ENCODE results near the gene DNAH17.

The DNAH17 gene

DNA sequence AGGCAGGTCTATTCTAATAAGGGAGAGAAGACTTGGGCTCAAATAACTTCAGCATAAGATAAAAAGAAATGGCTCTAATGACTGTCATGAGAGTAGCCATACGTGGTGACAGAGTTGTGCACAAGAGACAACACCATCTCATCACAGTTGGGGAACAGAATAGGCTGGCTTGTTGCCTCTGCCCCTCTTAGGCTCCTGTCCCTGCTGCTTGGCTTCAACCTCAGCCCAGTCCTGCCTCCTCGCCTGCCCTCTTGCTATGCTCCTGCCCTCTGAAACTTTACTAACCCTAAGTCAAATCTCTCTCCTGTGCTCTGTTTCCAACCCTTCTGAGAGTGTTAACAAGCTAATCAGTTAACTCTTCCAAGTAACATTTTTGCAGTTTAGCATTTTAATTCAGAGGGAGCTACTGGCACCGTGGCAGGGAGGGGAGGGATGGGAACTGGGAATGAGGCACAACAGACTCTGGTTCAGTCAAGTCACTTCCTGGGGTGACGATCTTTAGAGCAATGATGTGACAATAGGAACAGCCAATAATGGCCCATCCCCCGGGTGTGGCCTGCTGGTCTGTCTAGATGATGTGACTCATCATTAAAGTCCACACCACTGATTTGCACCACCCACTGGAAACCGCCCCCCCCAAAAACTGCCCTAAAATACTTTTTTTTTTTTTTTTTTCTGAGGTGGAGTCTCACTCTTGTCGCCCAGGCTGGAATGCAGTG is 35.5 kb downstream of the DNAH17 start:
- peak; percentile 61 for DNase-seq

- DNase-seq, result no peak
These were observed 37.4 kb downstream of the DNAH17 start for GRCh38 chr17:78539781-78540180.

GRCh38 chr17:78538033-78538776 is 39.0 kb downstream of the DNAH17 start:
- no peak for DNase-seq

GRCh38 chr17:78537217-78537860 is 39.9 kb downstream of the DNAH17 start:
- no peak for DNase-seq

DNA sequence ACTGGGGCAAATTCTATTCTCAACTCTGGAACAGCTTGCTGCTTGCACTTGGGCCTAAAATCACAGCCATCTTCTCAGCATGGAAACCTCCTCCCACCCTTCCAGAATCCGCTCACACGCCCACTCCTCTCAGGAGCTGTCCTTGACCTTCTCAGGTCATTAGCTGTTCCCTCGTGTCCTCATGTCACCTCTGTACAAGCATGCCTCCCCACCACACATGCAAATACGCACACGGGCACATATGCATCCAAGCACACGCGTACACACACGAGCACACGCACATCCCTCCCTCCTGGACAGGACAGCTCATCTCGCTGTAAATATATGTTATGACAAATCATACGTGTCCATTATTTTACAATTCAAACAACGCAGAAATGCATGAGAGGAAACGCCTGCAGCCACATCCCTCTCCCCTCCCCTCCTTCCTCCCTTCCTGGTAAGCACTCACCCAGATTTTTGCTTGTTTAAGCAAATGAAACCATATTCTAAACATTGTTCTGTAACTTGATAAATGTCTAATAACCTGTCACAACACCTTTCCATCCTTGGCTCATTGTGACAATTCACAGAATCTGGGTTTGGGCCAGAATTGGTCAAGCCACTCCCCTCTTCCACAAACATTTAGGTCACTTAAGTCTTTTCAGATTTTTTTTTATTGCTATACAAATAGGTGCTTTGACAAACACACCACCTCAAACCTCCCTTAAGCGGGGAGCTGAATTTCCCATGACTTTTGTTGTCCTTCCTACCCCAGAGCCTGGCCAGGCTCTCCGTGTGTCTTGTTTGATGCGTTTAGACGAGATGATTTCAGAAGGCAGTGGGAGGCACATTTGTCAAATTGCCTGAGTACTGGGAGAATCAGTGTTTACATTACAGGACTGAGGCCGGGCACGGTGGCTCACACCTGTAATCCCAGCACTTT is 41.7 kb downstream of the DNAH17 start:
- DNase-seq, result no peak

DNA sequence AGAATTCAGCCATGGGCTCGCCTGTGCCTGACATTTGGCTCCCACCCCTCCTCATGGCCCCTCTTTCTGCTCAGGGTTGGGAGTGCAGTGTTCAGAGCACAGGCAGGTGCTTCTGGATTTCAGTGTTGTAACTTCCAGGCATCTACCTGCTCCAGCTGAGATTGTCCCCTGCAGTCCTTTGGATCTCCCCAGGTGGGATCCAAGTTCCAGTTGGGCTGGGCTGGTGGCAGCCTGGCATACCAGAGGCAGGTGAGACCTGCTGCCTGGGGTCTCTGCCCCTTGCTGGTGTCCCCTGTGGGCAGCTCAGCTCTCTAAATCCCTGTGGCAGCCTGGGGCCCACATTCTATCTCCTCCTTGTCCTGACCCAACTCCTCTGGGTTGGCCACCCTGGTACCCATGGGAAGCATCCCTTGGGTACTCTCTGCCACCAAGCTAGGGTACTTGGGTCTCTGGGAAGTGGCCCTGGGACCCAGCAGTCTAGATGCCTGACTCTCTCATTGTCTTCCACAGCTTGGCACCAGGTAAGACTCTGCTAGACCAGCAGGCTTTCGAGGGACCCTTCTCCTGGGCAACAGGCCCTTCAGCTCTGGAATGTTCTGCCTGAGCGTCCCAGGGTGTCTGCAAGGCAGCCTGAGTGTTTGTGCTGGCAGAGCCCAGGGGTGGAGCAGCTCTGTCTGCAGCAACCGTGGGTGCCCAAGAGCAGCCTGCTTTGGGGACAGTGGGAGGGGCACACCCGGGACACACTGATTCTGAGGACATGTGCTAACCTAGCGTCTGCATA is 42.5 kb downstream of the DNAH17 start:
- DNase-seq, result no peak

- peak; percentile 48 for DNase-seq
These were observed 44.1 kb downstream of the DNAH17 start for GRCh38 chr17:78532922-78533640.

- DNase-seq, result no peak
These were observed 44.9 kb downstream of the DNAH17 start for GRCh38 chr17:78532311-78532710.

DNA sequence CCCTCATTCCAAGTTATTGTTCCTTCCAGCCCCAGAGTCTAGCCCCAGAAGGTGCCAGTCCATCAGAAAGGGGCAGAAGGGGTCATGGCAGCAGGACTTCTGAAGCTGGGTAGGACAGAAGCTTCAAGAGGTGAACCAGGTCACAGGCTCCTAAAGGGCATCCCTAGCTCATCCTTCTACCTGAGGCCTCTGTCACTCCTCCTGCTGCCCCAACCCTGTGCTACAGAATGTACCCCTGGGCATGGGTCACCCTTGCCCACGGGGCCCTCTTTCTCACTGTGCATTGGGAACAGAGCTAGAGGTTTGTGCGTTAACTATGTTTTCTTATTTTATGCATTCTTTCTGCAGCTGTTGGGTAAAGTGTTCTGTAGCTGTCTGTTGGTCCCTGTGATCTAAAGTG is 46.5 kb downstream of the DNAH17 start:
- DNase-seq, result no peak

- no peak for DNase-seq
These were observed 47.1 kb downstream of the DNAH17 start for GRCh38 chr17:78529871-78530670.

DNA sequence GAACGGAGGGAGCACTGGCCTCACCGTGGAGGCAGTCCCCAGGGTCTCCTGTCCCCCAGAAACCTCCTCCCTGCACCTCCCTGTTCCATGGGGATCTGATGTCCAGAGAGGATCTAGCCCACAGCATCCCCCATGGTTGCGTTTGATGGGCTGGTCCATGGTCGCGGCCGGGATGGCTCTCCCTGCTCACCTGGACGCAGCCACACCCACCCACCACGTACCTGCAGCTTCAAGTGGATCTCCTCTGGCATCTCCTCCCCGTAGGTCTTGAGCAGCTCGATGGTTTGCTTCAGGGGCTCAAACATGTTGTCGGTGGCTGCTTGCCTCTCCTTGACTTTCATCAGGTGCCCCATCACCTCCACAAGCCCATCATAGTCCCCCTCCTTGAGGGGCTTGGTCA is 47.9 kb downstream of the DNAH17 start:
- DNase-seq, result no peak

- no peak for DNase-seq
These were observed 48.7 kb downstream of the DNAH17 start for GRCh38 chr17:78528541-78528940.

DNA sequence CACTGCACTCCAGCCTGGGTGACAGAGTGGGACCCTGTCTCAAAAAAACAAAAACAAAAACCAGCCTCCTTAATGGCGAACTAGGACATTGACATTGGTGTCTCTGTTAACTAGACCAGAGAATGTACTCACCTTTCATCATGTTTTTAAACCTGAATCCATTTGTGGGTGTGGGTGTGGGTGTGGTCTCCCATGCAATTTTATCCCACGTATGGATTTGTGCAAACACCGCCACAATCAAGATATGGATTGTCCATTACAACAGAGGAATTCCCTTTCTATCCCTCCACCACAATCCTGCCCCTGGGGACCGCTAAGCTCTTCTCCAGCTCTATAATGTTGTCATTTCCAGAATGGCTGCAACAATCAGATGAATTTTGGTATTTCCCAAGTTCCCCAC is 49.9 kb downstream of the DNAH17 start:
- DNase-seq, result no peak

DNA sequence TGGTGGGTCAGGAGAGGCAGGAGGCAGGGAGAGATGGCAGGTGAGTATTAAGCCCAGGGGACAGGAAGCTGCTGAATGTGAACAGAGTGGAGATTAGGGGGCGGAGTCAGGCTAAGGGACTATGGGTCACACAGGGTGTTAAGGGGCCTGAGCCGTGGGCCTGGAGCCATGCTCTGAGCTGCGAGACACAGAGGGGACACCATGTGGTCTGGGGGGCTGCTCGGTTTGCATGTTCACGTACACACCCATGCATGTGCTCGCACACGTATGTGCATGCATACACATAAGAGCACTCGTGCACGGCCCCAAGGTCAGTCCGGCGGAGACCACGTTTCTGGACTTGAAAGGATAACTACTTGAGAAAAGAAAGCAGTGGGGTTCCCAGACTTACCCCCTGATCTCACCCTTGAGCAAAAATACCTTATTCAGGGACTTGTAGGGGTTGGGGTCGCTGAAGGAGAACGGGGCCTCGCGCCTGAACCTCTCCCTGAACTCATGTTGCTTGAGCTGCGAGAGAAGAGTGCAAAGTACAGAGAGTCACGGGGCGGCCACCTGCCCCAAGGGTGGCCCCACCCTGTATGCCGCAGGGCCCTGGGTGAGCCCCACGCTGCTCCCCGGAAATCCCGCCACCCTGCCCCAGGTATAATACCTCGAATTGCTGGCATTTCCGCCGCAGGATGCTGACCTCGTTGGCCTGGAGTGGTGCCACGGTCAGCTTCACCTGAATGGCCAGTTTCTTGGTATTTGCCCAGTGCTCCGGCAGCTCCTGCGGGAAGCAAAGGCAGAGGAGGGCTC is 50.8 kb downstream of the DNAH17 start:
- no peak for DNase-seq

GRCh38 chr17:78525511-78526160 is 51.6 kb downstream of the DNAH17 start:
- DNase-seq, result no peak

GRCh38 chr17:78524870-78525510 is 52.2 kb downstream of the DNAH17 start:
- no peak for DNase-seq

DNA sequence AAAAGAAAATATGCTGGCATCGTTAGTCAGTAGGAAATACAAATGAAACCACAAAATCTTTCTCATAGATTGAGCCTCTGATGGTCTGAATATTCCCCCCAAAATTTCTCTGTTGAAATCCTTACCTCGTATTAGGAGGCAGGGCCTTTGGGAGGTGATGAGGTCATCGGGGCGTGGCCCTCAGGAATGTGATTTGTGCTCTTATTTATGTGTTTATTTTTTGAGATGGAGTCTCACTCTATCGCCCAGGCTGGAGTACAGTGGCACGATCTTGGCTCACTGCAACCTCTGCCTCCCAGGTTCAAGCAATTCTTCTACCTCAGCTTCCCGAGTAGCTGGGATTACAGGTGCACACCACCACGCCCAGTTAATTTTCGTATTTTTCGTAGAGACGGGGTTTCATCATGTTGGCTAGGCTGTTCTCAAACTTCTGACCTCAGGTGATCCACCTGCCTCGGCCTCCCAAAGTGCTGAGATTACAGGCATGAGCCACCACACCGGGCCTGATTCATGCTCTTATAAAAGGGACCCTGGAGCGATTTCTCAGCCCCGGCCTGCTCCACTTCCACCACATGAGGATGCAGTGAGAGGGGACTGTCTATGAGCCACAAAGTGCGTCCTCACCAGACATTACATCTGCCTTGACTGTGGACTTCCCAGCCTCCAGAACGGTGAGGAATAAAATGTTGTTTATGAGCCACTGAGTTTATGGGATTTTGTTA is 53.1 kb downstream of the DNAH17 start:
- DNase-seq, result no peak
